DMS79 (cell line): ENCODE data around the gene GPR108.

Source experiments
- DNase-seq: peaks from one replicate; lab custom pipeline; 2025; lab: John Stamatoyannopoulos, UW

GPR108 gene

DNA sequence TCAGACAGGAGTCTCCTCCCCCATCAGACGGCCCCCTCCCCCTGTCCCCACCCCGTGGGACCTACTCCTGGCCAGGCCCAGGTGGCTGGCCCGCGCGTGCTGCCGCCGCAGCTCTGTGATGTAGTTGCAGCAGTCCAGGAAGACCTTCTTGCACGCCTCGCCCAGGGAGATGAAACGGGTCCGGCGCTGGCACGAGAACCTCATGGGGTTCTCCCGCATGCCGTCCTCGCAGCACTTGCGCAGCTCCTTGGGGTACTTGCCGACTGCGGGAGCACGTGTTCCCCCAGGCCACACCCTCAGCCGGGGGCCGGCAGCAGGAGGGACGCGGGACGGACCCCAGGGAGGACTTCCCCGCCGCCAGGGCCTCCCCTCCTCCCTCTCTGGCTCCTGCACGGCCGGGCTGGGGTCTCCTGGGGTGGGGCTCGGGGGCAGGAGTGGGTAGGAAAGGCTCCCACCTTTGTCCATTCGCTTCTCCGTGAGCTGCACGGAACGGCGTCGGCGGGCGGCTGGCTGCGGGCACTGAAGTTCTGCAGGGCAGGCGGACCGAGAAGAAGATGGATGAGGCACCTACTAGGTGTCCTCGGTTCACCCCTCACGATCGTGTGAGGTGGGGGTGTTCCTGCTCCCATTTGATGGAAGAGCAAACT lies 30.2 kb downstream of the GPR108 start:
- no peak for DNase-seq

DNA sequence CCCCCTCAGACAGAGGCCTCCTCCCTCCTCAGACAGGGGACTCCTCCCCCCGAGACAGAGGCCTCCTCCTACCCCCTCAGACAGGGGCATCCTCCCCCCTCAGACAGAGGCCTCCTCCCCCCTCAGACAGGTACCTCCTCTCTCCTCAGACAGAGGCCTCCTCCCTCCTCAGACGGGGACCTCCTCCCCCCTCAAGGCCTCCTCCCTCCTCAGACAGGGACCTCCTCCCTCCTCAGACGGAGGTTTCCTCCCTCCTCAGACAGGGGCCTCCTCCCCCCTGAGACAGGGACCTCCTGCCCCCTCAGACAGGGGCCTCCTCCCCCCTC lies 30.8 kb downstream of the GPR108 start:
- no peak for DNase-seq

DNA sequence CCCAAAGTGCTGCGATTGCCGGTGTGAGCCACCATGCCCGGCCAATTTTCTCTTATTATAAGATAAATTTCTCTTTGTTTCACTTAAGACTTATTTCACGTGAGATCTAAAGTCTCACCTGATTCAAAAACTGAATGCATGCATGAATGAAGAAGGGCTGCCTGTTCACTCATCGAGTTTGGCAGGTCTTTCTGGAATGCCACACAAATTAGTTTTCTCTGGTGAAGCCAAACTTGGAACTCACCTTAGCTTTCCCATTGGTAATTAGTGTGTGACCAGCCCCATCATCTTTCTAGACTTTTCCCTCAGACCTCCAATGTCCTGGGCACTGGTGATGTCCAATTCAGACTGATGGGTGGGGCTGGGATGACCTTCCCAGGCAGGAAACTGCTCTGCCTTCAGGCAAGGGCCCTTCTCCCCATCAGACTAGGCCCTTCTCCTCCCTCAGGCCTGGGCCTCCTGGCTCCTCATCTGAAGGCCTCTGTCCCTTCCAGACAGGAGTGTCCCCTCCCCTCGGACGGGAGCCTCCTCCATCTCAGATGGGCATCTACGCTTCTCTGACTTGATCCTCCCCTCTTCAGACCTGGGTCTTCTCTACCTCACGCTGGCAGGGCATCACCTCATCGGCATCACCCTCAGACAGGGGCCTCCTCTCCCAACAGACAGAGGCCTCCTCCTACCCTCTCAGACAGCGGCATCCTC lies 31.3 kb downstream of the GPR108 start:
- DNase-seq: no peak

DNA sequence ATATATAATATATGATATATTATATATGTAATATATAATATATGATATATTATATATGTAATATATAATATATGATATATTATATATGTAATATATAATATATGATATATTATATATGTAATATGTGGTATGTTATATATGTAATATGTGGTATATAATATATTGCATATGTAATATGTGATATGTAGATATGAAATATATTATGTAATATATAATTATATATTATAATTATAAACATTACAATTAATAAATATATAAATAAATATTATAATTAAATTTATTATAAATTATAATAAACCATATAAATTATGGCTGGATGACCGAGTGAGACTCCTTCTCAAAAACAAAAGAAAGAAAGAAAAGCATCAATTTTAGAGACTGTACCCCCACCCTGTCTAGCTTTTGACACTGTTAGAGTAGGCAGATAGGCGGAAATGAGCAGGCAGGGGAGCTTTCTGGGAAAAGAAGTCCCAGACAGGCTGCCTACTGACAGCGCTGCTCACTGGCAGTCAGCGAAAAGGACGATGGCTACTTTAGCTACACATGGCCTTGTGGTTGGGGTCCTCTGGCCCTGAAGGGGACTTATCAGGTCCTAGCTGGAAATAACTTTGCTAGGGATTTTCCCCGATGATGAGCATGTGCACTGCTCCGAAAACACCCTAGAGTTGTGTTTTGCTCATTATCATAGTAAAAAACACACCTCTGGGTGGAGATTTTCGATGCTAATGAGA lies 36.6 kb downstream of the GPR108 start:
- no peak for DNase-seq

DNA sequence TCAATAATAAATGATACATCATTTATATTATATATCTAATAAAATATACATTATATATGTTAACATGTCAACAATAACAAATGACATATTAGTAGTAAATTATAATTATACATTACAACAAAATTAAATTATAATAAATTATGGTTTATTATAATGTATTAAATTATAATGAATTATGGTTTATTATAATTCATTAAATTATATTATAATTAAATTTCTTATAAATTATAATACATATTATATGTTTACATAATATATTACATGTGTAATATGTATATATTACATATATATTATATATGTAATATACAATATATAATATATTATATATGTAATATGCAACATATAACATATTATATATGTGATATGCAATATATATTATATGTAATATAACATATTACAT lies 37.4 kb downstream of the GPR108 start:
- DNase-seq: no peak

DNA sequence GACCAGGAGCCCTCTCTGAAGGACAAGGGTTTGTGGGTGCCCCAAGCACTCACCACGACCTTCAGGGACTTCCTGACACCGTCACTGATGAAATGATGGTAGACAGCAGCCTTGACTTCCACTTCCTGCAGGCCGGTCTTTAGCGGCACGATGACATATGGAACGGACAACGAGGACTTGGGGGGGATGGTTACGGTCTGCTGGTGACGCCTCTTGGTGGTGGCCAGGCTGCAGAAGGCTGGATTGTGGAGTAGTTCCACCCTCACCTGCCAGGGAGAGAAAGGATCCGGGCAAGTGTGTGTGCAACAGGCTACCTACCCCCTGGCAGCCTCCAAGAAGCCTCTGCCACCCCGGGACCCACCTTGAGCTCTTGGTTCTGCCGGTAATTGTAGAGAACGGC lies 40.1 kb downstream of the GPR108 start:
- no peak for DNase-seq

DNA sequence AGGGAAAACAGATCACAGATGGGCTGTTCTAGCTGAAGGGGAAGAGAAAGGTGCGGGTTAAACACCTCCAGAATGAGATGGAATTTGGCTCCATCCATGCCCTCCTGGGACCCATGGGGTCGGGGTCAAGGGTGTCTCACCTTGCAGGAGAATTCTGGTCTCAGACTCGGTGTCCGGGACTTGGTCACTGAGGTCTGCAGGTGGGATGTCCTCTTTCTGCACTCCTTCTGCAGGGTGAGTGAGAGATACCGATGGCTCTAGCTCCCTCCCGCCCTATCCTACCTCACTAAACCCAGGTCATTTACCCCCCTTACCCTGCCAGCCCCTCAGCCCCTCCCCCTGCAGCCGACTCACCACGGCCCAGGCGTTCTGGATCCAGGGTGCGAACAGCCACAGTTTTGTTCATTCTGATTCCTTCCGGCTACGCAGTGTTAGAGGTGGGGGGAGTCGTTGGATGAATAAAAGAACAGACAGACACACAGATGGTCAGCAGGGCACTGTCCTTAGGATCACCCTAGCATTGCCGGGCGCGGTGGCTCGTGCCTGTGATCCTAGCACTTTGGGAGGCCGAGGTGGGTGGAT lies 41.0 kb downstream of the GPR108 start:
- DNase-seq: no peak

DNA sequence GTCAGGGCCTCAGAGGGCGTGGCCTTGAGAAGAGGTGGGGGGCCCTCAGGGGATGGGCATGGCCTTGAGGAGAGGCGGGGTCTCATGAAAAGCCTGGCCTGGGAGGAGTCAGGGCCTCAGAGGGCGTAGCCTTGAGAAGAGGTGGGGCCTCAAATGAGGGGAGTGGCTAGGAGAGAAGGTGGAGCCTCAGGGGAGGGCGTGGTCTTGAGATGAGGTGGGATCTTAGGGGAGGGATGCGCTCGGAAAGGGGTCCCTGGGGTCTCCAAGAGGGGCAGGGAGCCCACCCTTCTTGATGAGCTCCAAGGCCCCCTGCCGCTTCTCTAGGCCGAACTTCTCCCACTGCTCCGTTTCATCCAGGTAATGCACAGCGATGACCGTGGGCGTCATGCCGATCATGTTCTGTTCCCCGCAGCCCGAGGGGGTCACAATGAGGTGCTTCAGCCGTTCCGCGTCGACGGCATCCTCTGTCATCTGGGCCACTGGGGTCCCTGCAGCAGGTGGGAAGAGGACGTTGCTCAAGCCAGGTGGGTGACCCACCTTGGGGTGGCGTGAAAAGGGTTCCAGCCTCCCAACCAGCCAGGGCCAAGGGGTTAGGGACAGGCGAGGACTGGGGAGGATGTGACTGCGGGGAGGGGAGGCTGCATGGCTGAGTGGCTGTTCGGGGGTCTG lies 43.1 kb downstream of the GPR108 start:
- no peak for DNase-seq

DNA sequence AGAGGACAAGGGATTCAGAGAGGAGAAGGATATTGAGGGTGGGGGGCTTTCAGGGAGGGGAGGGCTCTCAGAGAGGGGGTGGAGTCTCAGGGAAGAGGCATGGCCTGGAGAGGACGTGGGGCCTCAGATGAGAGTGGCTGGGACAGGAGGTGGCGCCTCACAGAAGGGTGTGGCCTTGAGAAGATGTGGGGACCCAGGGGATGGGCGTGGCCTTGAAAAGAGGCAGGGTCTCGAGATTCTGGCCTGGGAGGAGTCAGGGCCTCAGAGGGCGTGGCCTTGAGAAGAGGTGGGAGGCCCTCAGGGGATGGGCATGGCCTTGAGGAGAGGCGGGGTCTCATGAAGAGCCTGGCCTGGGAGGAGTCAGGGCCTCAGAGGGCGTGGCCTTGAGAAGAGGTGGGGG lies 43.7 kb downstream of the GPR108 start:
- no peak for DNase-seq

DNA sequence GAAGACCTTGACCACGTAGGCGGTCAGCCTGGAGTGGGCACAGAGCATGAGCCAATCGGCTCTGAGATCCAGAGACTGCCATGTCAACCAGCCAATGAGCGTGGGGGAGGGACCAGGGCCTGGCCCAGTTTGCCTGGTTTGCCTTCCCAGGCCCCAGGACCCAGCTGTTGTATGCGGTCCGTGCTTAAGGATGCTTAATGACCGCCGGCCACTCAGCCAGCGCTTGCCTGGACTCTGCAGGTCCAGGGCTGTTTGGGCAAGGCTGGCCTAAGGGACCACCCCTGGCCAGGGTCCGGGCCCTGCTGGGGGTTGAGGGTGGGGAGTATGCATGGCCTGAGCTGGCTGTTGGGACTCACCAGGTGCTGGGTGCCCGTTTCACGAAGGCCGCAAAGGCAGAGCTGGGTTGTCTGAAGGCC lies 44.3 kb downstream of the GPR108 start:
- DNase-seq: no peak

DNA sequence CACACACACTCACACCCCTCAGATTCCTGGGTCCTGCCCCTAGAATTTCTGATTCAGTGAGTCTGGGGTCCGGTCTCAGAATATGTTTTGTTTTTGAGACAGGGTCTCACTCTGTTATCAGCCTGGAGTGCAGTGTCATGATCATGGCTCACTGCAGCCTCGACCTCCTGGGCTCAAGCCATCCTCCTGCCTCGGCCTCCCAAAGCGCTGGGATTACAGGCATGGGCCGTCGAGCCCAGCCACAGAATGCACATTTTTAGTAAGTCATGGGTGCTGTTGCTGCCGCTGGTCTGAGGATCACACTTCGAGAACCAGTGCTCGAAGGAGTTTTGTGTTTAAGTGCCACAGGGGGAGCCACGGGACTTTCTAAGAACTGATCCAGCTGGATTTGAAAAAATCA lies 45.4 kb downstream of the GPR108 start:
- DNase-seq: no peak

DNA sequence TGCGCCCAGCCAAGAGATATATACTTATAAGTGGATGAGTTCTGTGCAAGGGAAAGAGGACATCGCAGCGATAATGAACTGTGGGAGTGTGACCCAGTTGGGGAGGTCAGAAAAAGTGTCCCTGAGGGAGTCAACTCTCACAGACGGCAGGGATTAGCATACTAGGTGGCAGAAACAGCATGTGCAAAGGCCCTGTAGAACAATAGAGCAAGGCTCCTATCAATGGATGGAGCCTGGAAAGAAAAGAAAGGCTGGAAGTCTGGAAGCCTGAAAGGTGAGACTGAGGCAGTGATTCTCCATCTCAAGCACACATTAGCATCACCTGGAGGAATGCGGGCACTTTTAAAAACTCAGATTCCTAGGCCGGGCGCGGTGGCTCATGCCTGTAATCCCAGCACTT lies 46.0 kb downstream of the GPR108 start:
- no peak for DNase-seq

DNA sequence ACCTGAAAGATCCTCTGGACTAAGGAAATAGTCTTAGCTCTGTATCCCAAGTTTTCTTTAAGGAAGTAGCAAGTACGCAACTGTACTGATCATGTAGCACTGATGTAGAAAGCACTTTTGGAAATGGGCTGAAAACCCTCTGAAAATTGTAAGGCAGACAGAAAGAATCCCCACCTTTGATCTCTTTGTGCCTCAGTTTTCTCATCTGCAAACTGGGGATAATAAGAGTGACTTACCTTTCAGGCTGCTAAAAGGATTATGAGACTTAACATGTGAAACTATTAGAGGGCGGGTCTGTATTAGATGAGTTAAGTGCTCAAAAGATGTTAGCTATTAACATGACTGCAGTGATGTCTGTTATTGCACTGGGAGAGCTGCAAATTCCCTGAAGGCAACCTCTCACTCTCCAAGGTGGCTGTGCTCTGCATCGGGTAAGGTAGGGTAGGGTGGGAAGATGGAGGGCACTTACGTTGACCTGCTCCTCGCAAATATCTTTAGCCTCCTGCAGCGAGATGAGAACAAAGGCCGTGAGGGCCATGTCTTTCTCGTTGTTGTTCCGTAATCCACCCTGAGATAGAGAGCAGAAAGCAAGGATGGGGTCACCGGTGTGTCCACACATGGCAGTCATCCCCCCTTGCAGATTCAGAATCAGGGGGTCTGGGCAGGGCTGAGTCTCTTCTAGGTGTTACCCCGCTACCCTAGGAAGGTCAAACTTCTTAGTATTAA lies 47.1 kb downstream of the GPR108 start:
- DNase-seq: no peak

DNA sequence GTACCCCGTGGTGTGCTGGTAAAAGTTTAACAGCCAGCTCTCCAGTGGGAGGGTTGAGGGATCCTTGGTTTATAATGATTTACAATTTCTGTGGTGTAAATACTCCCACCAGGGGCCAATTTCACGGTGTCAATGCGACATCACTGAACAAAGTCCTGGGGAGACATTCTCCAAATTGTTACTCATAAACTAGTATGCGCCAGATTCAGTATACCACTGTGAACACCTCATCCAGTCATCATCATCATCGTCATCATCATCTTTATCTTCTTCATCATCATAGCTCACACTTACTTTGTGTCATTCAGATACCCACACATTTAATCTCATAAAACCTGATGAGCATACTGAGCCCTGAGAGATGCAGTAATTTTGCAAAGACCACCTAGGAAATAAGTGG lies 50.3 kb downstream of the GPR108 start:
- no peak for DNase-seq

DNA sequence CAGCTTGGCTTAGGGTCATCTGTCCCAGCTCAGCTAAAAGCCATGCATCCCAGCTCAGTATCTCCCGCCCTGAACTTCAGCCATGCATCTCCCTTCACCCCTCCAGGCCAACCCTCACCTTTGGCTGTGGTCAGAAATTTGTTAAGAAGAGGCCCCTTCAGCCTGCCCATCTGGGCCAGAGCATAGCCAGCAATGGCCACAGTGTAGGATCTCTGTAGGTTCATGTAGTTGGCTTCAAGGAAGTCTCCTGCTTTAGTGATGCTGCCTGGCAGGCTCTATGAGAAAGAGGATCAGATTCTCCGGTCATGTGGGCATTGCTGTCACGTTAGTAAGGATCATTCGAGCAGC lies 50.8 kb downstream of the GPR108 start:
- DNase-seq: no peak

DNA sequence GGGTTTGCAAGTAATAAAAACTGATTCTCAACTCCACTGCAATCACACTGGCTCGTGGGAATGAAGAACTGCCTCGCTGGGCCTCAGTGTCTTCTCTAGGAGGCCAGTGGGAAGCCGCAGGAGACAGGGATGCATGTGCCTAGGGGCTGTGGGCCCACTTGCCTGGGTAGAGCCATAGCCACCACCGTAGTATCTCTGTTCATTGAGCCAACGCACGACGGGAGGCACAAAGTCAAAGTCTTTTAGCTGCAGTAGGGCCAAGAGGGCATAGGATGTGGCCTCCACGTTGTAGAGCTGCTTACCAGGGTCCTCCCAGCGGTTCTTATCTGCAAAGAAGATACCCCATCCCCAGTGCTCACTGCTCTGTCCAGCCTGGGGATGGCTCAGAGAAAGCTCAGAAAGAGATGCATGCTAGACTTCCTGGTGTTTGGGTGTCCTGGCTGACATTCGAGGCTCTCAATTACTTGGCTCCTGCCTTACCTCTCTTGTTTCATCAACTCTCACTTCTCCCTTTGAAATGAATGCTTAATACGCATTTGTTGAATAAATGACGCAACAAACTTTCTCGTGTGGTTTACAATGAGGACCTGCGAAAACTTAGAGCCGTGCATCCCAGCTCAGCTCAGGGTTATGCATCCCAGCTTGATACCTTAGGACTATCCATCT lies 51.3 kb downstream of the GPR108 start:
- DNase-seq: no peak

DNA sequence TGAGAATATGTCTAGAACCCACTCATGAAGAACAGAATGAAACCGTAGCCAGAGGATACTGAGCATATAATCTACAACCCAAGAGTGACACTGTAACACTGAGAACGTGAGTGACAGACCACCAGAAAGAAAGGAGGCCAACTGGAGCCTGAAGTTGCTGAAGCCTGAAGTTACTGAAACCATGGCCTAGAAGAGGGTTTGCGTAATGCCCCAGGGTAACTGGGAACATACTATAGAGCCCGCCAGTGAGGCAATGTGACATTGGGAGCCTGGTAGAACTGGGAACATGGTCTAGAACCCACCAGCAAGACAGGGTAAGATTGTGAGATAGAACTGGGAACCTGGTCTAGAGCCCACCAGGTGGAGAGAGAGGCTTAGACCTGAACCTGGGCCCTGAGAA lies 51.9 kb downstream of the GPR108 start:
- DNase-seq: no peak

DNA sequence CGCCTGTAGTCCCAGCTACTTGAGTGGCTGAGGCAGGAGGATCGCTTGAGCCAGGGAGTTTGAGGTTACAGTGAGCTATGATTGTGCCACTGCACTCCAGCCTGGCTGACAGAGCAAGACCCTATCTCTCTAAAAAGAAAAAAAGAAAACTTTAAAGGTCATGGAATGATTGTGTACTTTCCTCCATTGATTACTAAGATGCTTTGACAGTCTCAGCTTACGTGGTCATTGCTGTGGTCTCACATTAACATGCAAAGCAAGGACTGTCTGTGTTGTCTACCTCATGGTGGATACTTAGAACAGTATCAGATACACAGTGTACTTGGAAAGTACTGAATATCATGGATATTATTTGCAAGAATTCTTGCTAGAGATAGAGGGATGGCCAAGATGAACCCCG lies 53.4 kb downstream of the GPR108 start:
- DNase-seq: no peak

DNA sequence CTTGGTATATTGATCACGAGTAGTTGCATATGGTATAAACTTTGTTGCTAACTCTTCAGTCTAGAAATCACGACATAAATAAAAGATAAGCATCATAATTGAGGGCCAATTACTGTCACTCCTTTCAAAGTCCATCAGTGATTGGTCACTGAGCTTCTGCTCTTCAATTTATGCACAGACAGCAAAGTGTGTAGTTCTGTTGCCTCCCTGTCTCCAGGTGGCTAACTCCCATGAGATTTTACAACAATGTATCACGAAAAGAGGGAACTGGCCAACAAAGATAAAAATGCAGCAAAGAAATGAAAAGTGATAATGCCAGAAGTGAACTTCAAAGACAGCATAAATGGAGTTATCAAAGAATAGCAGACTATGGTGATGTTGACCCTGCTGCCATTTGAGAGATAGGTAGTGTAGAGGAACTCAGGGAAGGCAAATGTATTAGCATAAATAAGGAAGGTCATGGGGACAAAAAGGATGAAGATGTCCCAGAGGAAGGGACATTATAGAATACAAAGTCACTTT lies 54.7 kb downstream of the GPR108 start:
- no peak for DNase-seq

DNA sequence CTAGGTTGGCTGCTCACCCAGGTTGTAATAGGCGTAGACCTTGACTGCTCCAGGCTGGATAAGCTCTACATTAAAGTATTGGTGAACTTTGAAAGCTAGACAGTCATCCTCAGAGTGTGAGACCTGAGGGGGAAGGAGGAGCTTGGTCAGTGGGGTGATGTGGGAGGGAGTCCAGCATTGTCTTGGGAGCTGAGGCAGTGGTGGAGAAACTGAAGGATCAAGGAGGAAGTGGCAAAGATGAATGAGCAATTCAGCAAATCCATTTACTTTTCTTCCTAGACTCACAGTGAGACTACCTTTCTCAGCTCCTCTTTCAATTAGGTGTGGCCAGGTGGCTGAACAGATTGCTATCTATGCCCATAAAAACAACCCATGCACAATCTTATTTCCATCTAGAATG lies 57.2 kb downstream of the GPR108 start:
- no peak for DNase-seq
